ENCODE results near the gene MIX23.

DNA sequence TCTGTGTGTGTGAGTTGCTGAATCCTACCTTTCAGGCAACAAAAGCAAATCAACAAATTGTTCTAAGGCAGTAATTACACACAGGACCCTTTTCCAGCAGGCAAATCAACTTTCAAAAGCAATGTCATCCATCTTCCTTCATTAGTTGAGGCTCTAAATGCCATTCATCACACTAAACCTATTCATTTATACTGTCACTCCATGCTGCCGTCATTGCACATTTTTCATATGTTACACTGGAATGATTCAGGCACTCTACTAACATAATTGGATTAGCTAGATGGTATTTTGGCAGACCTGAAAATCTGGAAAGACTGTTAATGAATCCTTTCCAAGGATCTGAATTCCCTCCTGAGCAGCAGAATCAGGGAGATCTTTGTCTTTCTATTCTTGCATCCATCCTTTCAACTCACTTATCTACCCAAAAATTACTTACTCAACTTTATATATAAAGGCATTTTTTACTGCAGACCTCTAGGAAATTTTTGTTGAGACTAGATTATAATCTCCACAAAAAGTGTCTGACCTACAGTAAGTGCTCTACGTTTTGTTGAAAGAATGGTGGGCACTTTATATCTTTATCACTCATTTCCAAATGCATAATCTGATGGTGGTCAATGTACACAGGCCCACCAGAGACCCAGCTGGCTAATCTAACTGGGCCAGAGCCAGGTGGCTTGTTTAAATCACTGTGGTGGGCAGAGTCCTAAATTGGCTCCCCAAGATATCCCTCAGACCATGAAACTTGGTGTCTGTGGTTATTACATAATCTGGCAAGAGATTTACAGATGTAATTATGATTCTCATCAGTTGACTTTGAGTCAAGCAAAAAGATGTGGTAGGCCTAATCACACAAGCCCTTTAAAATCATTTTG is 25.0 kb downstream of the MIX23 start:
- TF ChIP-seq, protein P1, sequence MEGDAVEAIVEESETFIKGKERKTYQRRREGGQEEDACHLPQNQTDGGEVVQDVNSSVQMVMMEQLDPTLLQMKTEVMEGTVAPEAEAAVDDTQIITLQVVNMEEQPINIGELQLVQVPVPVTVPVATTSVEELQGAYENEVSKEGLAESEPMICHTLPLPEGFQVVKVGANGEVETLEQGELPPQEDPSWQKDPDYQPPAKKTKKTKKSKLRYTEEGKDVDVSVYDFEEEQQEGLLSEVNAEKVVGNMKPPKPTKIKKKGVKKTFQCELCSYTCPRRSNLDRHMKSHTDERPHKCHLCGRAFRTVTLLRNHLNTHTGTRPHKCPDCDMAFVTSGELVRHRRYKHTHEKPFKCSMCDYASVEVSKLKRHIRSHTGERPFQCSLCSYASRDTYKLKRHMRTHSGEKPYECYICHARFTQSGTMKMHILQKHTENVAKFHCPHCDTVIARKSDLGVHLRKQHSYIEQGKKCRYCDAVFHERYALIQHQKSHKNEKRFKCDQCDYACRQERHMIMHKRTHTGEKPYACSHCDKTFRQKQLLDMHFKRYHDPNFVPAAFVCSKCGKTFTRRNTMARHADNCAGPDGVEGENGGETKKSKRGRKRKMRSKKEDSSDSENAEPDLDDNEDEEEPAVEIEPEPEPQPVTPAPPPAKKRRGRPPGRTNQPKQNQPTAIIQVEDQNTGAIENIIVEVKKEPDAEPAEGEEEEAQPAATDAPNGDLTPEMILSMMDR (IDR thresholded peaks at IDR 0.05), result no peak
- TF ChIP-seq POLR2A (IDR thresholded peaks at IDR 0.05), result no peak
